Inflammatory macrophage (primary cell): Measurements from ENCODE around the gene C12orf43.

Experiments
- DNase-seq, 2 donors: peaks; one replicate each; pipeline ENCODE4 v3.0.0-alpha.2; 2020 to 2022

C12orf43 gene

DNA sequence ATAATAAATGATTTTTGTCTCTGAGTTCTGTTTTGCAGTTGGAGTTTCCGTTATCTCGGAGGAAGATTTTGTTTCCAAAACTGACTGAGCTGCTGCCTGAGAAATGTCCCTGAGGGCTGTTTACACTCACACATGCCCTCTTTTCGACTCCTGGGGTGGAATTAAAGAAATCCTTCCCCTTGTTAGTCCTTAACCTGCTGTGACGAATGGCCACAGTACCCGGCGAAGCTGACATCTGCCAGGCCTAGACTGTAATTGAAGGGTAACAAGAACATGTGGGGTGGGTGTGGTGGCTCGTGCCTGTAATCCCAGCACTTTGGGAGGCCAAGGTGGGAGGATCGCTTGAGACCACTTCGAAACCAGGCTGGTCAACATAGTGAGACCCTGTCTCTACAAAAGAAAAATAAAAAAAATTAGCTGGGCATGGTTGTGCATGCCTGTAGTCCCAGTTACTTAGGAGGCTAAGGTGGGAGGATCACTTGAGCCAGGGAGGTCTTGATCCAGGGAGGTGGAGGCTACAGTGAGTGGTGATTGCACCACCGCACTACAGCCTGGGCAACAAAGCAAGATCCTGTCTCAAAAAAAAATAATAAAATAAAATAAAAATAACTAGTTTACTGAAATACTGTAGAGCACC lies 14.4 kb upstream of the C12orf43 start:
- DNase-seq: no peak

DNA sequence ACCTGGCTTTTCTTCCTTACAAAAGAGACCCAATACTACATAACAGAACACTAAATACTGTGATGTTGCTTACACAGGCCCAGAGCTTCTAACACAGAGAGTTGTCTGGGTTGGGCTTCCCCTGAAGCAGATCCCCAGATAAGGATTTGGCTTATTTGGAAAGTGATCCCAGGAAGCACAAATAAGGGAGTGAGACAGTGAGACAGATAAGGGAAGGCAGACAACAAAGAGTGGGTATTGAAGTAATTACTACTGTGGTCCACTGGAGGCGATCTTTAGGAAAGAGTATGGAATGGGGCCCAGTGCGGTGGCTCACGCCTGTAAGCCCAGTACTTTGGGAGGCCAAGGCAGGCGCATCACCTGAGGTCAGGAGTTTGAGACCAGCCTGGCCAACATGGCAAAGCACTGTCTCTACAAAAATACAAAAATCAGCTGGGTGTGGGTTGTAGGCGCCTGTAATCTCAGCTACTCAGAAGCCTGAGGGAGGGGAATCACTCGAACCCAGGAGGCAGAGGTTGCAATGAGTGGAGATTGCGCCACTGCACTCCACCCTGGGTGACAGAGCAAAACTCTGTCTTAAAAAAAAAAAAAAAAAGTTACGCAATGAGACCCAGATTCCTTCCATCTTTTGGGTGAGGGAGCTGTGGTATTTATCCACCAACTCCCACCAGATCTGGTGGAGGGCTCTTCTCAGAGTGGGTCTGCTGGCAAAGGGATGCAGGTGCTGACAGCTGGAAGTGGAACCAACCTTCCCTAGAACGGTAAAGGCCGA lies 10.2 kb upstream of the C12orf43 start:
- DNase-seq: peak in 1 of 2 donors; percentile 36

GRCh38 chr12:121025442-121026226 lies 9.3 kb upstream of the C12orf43 start:
- no peak for DNase-seq

GRCh38 chr12:121023799-121024198 lies 7.5 kb upstream of the C12orf43 start:
- DNase-seq: no peak

- no peak for DNase-seq
These were observed 6.4 kb upstream of the C12orf43 start for GRCh38 chr12:121022713-121023112.

DNA sequence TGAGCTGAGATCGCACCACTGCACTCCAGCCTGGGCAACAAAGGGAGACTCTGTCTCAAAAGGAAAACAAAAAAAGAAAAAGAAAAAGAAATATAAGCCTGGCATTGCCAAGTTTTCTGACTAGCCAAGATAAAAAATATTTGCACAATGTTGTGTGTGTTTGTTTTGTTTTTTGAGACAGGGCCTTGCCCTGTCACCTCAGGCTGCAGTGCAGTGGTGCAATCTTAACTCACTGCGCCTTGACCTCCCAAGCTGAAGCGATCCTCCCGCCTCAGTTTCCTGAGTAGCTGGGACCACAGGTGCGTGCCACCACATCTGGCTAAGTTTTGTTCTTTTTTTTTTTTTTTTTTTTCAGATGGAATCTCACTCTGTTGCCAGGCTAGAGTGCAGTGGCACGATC lies 5.5 kb upstream of the C12orf43 start:
- no peak for DNase-seq

DNA sequence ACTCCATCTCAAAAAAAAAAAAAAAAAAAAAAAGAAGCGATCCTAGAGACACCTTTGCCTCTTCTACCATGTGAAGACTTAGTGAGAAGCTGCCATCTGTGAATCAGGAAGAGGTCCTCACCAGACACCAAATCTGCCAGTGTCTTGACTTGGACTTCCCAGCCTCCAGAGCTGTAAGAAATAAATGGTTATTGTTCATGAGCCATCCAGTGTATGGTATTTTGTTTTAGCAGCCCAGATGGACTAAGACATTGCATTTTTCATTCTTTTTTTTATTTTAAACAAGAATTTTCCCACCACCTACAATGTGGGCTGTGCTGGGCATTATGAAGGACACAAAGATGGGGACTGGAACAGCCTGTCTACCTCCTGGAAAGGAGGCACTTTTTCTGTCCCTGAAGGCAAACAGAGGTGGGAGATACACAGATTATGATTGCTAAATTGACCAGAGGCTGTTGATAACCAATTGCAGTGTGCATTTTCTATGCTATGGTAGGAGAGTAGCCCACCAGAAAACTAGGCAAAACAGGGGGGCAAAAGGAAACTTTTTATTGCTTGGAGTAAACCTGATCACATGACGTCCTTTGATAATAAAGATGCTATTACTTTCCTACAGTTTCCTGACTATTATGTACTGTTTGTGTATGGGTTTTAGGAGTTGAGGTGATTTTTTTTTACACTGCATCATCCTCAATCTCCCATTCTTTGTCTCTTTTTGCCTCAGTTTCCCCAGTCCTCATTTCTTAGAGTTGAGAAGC lies 2.8 kb upstream of the C12orf43 start:
- DNase-seq: no peak

GRCh38 chr12:121017966-121018491 lies 1.7 kb upstream of the C12orf43 start:
- DNase-seq: peak in 1 of 2 donors; percentile 53

DNA sequence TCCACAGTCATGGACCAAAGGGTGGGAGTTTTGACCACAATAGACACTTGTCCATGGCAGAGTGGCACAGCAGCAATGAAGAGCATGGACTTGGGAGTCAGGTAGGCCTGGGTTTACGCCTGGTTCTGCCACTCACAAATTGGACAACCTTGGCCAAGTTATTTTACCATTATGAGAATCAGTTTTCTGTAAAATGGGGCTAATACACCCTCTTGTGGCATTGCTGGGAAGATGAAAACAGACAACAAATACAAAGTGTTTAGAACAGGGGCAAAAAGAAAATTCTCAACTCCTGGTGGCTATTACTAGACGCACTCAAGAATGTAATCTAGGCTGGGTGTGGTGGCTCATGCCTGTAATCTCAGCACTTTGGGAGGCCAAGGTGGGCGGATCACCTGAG lies 2.6 kb downstream of the C12orf43 start:
- no peak for DNase-seq

- no peak for DNase-seq
These were observed 4.5 kb downstream of the C12orf43 start for GRCh38 chr12:121011820-121012219.

GRCh38 chr12:121010860-121011259 lies 5.4 kb downstream of the C12orf43 start:
- DNase-seq: no peak

- peak in 1 of 2 donors; percentile 9 for DNase-seq
These were observed 6.5 kb downstream of the C12orf43 start for GRCh38 chr12:121009741-121010140.

- DNase-seq: no peak
These were observed 7.8 kb downstream of the C12orf43 start for GRCh38 chr12:121008347-121009098.

GRCh38 chr12:121005346-121005815 lies 10.9 kb downstream of the C12orf43 start:
- DNase-seq: peak; percentile 54 to 61

DNA sequence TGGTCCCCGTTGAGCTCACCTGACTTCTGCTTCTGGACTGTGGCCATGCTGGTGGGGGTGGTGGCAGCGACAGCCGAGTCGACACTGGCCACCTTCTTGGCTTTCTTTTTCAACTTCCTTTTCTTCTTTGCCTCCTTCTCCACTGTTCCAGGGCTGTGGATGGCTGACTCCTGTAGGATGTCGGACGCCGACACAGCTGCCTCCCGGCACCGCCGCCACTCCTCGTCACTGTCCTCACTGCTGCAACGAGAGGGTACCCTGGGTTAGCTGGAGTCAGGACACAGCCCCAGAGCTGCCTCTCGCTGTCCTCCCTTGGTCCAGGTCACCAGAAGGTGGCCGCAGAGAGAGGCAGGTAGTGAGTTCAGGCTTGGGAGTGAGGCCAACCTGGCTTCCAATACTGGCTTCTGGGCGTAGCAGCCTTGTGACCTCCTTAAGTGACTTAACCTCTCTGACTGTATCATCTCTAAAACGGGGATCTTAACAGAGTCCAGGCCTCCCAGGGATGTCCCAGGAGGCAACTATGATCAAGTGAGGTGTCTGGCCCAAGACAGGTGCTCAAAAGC lies 12.0 kb downstream of the C12orf43 start:
- DNase-seq: no peak

- DNase-seq: peak in 1 of 2 donors; percentile 13
These were observed 12.6 kb downstream of the C12orf43 start for GRCh38 chr12:121003650-121004049.

GRCh38 chr12:121001841-121002483 lies 14.3 kb downstream of the C12orf43 start:
- DNase-seq: no peak

DNA sequence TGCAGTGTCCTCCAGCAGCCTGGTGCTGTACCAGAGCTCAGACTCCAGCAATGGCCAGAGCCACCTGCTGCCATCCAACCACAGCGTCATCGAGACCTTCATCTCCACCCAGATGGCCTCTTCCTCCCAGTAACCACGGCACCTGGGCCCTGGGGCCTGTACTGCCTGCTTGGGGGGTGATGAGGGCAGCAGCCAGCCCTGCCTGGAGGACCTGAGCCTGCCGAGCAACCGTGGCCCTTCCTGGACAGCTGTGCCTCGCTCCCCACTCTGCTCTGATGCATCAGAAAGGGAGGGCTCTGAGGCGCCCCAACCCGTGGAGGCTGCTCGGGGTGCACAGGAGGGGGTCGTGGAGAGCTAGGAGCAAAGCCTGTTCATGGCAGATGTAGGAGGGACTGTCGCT lies 15.2 kb downstream of the C12orf43 start:
- DNase-seq: no peak

GRCh38 chr12:121000530-121000929 lies 15.8 kb downstream of the C12orf43 start:
- DNase-seq: no peak
